SIG-M5 treated with dmso at 0.1 percent for 504 hours (cell line): Measurements from ENCODE around the gene EXOC6B.
A peak's percentile ranks its signal among the peaks of the same experiment; 100 is the strongest.

Experiments
- DNase-seq: peaks from one replicate; lab custom pipeline; 2025; ENCODE audit not compliant: unreplicated experiment; lab: John Stamatoyannopoulos, UW

Gene EXOC6B

DNA sequence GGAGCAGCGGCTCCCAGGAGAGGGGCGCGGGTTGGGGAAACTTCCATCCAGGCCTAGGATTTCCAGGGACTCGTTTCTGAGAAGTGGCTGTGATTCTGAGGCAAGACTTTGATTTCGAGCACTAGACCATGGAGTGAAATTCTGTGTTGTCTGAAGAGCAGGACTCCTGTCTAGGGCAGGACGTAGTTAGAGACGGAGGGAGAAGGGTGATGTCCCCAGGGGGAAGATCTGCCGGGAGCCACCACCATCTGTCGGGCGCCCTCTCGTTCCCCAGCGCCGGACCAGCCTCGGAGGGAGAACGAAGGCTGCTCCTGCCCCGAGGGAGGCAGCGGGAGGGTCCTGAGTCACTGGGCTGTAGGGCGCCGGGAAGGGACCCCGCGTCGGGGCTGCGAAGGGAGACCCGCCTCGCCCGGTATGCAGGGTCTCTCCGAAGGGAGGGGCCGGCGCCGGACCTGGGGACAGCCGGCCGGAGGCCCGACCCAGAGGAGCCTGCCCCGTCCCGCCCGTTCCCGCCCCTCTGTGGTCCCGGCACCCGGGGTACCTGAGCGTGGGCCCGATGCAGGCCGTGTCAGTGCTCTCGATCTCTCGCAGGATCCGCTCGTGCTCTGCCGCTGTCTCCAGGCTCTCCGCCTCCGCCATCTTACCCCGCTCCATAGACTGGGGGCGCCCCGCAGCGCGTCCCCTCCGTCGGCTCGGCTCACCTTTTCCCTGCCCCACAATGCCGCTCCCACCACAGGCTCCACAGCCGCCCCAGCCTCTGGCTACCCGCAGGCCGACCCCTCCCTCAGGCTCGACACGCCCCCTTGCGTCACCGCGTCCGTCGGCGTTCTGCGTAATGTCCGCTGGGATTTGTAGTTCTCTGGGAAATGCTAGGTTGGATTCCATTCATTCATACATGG is at the start of gene EXOC6B:
Gene EXOC6B (minus strand): TSS at position 777 of the 899 bp plus-strand sequence.
- DNase-seq, result peak; percentile 82

DNA sequence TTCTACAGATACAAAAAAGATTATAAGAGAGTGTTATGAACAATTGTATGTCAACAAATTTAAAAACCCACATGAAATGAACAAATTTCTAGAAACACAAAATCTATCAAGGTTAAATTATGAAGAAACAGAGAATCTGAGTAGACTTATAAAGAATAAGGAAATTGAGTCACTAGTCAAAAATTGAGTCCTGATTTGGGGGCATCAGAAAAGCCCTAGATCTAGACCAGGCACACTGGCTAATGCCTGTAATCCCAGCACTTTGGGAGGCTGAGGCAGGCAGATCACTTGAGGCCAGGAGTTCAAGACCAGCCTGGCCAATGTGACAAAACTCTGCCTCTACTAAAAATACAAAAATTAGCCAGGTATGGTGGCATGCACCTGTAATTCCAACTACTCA is 46.0 kb upstream of the EXOC6B start:
- DNase-seq, result no peak

DNA sequence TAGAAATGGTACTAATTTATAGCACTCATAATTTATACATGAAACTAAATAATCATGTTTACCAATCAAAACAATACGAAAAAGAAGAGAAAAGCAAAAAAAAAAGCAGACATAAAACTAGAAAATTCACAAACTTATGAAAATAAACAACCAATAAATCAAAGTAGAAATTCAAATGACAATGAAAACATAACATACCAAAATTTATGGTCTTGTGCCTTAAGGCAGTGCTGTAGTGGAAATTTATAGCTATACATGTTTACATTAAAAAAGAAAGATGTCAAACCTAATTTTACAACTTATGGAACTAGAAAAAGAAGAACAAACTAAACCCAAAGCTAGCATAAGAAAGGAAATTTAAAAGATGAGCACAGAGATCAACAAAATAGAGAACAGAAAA is 45.2 kb upstream of the EXOC6B start:
- no peak for DNase-seq

DNA sequence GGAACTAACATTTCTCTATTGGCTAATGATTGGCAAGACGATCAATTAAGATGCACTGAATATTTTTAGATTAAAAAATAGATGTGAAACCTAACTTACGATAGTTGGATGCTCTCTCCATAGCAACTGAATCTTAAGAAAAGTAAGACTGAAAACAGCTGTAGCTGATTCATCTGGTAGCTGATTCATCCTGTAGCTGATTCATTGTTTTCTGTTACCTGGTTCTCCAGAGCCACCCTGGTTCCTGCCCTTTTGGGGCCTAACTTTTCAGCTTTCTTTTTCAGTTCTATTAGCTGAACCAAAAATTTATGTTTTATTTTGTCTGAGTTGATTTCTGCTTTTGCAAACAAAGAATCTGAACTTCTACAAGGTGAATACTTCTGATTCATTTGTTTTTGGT is 38.7 kb upstream of the EXOC6B start:
- DNase-seq, result no peak

DNA sequence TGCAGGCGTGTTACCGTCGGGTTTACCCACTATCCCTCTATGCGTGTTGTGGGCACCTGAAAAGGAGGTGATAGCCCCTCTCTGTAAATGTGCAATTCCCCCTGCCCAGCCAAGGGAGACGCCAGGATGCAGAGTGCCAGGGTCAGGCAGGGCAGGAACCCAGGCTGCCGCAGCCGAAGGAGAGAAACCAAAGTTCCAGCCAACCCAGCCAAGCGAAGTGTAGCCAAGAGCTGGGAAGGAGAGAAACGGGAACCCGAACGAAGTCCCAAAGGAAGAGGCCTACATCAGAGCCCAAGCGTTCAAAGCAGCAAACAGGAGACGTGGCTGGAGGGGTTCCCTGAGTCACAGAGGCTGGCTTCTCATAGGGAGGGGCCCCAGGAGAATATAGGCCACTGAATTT is 37.2 kb upstream of the EXOC6B start:
- no peak for DNase-seq

DNA sequence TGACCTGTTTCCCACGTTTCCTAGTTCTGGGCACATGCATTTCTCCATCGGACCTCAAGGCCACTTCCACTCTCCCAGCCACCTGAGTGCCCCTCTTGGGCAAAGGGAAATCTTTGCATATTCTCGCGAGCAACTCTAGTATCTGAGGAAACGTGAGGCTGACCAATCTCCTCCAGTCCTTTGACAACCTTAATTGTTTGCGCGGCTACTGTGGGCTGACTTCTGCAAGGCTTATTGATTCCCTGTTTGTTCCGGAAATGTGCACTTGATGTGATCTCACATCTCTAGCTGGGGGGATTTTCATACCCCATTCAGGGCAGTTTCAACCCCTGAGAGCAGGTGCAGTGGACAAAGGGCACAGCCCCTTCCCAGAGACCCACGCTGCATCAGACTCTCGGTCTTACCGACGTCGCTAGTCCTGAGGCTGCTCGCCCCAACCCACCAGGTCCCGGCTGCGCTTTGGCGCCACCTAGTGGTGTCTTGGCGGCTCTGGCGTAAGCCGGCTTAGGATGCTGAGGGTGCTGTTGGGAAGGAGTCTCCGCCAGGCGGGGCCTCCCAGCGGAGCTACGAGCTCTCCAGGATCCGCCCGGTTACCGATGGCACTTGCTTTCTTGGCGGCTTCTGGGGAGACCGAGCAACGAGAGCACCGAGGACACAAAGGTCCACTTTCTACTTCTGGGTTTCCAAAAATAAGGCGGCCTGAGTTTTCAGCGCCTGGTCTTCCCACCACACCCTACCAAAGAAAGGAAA is 36.6 kb upstream of the EXOC6B start:
- DNase-seq, result peak; percentile 69

DNA sequence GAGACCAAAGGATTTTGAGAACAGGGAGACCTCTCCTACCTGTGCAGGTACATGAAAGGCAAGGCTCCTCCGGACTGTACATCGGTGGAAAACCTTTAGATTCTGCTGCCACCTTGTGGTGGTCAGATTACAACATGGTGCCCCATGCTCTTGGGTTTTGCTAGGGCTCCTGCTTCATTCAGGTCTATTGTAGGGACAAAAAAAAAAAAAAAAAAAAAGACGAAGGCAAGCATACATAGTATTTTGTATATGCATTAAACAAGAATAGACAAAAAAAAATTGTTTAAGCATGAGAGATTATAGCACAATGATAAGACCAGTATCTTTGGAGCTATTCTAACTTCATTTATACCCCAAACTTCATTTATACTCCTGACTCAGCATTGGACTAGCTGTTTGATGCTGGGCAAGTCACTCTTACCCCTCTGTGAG is 34.0 kb upstream of the EXOC6B start:
- DNase-seq, result peak; percentile 50

DNA sequence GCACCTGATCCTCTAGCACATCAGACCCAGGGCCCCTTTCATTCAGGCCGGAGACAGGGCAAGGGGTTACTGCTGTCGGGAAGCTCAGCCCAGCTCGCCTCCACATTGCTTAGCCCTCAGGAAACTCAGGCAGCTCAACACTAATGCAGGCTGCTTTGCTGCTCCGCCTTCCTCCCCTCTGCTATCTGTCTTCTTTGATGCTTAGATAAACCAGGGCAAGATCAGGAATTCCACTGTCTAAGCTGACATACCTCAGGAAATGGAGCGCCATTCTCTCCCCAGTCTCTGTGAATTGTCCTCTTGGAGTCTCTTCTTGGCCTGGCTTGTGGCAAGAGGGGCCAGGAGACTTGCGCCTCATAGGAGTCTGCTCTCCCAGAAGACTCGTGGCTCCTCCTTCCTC is 25.5 kb upstream of the EXOC6B start:
- no peak for DNase-seq

DNA sequence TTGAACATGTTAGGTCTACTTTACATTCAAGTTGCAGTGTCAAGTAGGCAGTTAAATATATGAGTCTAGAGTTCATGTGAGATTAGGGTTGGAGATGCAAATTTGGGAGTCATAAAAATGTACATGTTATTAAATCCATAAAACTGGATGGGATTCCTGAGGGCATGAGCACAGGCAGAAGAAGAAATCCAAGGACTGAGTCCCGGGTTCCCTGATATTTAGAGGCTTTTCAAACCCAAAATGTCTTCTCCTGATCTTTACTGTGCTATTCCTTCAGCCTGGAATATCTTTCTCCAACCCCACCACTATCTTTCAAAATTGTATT is 23.3 kb upstream of the EXOC6B start:
- no peak for DNase-seq

DNA sequence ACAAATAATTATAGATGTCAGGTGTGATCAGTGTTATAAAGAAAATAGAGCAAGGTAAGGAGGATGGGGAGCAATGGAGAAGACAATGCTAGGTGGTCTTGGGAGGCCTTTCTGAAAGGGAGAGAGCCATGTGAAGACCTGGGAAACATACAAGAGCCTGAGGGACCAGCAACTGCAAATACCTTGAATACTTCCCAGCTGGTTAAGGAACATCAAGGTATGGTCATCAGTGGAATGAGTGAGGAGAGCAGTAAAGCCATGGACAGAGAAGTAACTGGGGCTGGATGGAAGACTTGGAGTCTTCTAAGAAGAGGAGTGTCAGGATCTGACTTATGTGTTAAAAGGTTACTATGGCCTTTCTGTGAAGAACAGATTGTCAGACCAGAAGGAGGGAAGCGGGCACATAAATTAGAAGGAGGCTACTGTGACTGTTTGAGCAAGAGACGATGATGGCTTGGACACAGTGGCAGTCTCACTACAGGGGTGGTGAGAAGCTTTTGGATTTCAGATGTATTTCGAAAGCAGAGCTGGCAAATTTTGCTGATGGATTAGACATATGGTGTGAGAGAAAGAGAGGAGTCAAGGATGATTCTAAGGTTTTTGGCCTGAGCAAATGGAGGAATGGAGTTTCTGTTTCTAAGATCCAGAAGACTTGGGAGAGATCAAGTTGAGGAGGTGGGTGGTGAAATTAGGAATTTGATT is 22.8 kb upstream of the EXOC6B start:
- DNase-seq, result no peak

DNA sequence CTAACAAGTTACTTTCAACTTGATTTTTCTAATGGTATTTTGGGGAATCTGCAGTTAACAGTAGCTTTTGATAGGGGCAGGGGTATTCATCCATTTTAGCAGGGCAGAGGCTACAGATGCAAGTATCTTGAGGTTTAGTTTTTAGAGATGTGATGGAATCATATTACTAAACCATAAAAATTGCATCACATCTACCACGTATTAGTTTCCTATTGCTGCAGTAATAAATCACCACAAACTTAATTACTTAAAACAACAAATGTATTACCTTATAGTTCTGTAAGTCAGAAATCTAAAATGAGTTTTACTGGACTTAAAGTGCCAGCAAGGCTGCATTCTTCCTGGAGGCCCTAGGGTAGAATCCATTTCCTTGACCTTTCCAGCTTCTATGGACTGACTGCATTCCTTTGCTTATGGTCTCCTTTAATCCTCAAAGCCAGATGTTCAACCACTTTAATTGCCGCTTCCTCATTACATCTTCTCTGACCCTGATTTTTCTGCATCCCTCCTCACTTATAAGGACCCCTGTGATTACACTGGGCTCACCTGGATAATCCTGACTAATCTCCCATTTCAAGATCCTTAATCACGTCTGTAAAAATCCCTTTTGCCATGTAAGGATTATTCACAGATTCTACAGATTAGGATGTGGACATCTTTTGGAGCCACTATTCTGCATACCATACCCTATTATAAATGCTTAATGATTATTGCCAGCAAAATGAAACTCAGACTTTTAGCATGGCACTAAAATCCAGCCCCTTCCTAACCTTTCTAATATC is 21.9 kb upstream of the EXOC6B start:
- no peak for DNase-seq

DNA sequence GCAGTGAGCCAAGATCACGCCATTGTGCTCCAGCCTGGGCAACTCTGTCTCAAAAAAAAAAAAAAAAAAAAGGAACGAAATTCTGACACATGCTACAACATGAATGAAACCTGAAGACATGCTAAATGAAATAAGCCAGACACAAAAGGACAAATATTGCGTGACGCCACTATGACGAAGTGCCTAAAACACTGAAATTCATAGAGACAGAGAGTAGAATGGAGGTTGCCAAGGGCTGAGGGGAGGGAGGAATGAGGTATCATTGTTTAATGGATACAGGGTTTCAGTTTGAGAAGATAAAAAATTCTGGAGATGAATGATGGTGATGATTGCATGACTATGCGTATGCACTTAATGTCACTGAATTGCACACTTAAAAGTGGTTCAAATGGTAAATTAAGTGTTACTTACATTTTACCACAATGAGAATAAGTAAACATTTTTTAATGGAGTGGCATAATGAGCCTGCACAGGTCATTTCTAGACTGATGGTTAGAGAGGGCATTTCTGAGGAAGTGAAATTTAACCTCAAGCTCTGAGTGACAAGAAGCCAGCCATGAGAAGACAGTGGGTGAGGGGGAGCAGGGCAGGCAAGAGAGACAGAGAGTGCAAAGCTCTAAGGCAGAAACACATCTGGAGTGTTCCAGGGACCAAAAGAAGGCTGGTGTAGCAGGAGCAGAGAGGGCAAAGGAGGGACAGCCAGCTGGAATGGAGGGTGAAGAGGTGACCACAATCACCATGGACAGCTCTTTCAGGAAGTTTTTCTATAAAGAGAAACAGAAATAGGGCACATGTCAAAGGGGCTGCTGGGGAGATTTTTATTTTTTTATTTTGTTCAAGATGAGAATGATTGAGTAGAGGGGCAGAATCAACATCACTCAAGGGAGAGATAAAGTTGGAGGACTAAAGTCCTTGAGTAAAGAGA is 20.6 kb upstream of the EXOC6B start:
- DNase-seq, result no peak

DNA sequence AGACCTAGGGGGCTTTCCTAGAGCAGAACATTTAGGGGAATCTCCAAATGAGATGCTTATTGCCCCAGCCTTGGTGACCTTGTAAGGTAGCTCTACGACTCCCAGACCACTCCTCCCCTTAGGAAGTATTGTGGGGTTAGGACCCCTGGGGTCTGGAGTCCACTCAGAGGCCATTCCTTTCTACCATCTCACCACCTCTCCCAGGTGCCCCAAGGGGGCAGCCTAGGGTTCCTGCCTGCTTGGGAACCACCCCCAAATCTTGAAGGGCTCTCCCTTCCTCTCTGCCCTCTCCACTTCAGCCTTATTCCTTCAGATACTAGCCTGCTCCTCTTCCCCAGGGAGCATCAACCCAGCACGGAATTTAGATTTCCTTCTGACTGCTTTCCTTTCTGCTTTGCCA is 17.5 kb upstream of the EXOC6B start:
- no peak for DNase-seq

DNA sequence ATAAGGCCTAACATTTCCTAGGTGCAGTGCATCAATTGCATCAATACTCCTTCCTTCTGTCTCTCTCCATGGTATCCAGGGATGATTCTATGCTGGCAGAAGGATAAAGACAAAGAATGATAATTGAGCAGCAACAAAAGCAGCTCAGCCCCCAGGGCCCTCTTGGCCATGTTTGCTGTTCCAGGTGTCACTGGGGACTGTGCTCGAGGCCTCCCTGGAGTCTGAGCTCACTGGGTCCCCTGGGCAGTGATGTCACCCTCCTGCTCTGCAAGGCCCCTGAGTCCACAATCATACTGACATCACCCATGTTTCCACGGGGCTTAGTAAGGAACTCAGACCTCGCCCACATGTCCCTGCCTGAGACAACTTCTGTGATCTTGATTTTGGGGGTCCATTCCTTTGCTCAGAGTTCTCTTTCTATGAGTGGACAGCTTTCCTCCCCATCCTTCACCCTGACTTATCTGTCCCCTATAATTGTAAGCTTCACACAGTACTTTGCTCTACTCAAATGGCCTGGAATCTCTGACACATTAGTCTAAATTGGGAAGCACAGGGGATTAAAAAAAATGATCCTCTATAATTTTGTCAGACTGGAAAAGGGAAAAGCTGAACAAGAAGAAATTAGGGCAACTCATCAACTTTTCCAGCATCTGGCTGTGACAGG is 15.8 kb upstream of the EXOC6B start:
- no peak for DNase-seq

DNA sequence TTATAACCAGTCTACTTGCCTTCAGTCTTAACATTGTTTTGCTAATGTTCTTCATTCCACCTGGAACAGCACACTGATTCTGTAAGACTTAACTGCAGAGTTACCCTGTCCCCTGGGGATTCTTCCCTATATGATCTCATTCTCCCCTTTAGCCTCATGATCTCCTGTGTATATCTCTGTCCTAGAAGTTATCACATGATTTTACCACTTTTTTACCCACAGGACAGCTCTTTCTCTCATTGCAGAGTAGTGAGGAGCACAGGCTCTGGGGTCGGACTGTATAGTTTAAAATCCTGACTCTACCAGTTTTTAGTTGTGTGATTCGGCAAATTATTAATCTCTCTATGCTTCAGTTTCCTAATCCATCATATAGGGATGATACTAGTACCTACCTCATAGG is 14.2 kb upstream of the EXOC6B start:
- DNase-seq, result no peak

DNA sequence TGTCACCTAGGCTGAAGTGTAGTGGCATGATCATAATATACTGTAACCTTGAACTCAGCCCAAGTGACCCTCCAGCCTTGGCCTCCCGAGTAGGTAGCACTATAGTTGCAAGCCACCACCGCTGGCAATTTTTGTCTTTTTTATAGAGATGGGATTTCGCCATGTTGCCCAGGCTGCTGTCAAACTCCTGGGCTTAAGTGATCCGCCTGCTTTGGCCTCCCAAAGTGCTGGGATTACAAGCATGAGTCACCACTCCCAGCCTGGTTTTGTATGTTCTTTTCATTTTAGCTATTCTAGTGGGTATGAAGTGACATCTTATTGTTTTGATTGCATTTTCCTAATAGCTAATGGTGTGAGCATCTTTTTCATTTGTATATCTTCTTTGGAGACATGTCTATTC is 11.3 kb upstream of the EXOC6B start:
- DNase-seq, result no peak

DNA sequence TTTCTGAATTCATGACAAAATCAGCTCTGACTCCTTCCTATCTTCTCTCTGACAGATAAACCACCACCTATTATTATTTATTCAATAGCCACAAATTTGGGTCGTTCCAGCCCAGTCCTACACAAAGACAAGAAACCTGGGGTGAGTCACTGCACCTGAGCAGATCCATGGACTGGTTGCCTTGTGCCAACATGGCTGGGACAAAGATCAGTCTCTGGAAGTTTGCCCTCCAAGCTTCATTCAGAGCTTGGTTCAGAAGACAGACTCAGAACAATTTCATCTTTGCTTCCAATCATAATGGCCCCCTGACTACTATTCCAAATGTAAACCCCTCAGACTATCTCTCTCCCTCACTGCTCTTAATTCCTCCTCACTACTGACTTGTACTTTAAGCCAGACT is 9.6 kb upstream of the EXOC6B start:
- no peak for DNase-seq

DNA sequence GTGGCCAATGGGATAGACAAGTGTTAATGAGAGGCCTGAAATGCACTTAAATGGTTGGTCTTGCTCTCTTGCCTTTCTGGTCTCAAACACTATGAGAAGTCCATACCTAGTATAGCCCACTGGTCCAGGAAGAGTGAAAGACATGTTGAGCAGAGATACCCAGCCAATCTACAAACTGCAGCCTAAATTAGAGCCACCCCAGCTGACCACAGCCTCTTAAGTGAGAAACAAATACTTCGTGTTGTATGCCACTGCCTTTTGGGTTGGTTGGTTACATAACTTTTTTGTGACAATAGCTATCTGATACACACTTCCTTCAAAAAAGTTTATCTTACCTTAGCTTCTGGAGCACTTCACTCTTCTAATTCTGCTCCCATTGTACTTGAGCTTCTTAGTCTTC is 8.8 kb upstream of the EXOC6B start:
- DNase-seq, result no peak

DNA sequence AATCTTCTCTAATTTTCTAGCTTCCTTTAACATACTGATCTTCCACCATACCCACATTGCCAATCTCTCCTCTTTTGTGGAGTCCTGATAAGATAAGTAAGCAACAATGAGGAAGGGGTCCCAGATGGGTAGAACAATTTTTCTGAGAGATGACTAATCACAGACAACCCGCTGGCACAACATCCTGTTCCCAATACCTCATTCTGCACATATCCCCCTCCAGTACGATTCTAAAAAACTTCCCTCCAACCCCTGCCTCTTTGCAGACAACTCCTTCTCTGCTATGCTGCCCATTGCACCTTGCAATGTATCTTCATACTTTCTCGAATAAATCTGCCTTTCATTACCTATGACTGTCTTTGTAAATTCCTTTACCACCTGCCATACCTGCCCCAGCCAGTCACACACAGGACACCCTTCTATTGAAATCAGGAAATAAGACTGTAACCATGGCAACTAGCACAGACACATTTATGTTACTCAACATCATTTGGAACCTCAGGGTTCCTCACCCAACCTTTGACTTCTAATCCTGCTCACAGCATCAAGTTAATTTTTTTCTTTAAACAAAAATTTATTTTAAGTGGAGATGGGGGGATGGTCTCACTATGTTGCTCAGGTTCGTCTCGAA is 7.4 kb upstream of the EXOC6B start:
- peak; percentile 28 for DNase-seq
